CD4-positive, alpha-beta T cell treated with Interferon alpha-2 for 1 hour (primary cell): ENCODE data around the gene ZNF775.

Experiments used
- DNase-seq, 2 donors: peaks; one replicate each; pipeline ENCODE4 v3.0.0-alpha.2; 2020 to 2022

ZNF775 gene

GRCh38 chr7:150402671-150403321 lies 23.7 kb downstream of the ZNF775 start:
- no peak for DNase-seq

GRCh38 chr7:150403376-150404171 lies 24.4 kb downstream of the ZNF775 start:
- no peak for DNase-seq

- DNase-seq: no peak
Observed at GRCh38 chr7:150404172-150404804, 25.2 kb downstream of the ZNF775 start.

- DNase-seq: peak; percentile 80 to 88
Observed at GRCh38 chr7:150404805-150405583, 25.9 kb downstream of the ZNF775 start.

- no peak for DNase-seq
Observed at GRCh38 chr7:150405584-150406311, 26.6 kb downstream of the ZNF775 start.

GRCh38 chr7:150406312-150406566 lies 27.1 kb downstream of the ZNF775 start:
- DNase-seq: peak in 1 of 2 donors; percentile 24

- DNase-seq: peak; percentile 21 to 60
Observed at GRCh38 chr7:150406567-150407421, 27.7 kb downstream of the ZNF775 start.

GRCh38 chr7:150407588-150408392 lies 28.7 kb downstream of the ZNF775 start:
- no peak for DNase-seq

GRCh38 chr7:150408393-150409299 lies 29.5 kb downstream of the ZNF775 start:
- peak in 1 of 2 donors; percentile 78 for DNase-seq

GRCh38 chr7:150409300-150410030 lies 30.3 kb downstream of the ZNF775 start:
- no peak for DNase-seq

GRCh38 chr7:150410131-150410530 lies 31.0 kb downstream of the ZNF775 start:
- DNase-seq: no peak

GRCh38 chr7:150410680-150411346 lies 31.7 kb downstream of the ZNF775 start:
- no peak for DNase-seq

- DNase-seq: no peak
Observed at GRCh38 chr7:150411606-150412005, 32.5 kb downstream of the ZNF775 start.

- no peak for DNase-seq
Observed at GRCh38 chr7:150412016-150412415, 32.9 kb downstream of the ZNF775 start.

GRCh38 chr7:150412518-150413488 lies 33.7 kb downstream of the ZNF775 start:
- no peak for DNase-seq

- DNase-seq: no peak
Observed at GRCh38 chr7:150413640-150414081, 34.5 kb downstream of the ZNF775 start.
